NCI-H1105 treated with DMSO at 0.1 percent for 48 hours (cell line): ENCODE data around the gene C12orf57.
A peak's percentile ranks its signal among the peaks of the same experiment; 100 is the strongest.

Source experiments
- DNase-seq: peaks from one replicate; lab custom pipeline; 2025; lab: John Stamatoyannopoulos, UW

The C12orf57 gene

DNA sequence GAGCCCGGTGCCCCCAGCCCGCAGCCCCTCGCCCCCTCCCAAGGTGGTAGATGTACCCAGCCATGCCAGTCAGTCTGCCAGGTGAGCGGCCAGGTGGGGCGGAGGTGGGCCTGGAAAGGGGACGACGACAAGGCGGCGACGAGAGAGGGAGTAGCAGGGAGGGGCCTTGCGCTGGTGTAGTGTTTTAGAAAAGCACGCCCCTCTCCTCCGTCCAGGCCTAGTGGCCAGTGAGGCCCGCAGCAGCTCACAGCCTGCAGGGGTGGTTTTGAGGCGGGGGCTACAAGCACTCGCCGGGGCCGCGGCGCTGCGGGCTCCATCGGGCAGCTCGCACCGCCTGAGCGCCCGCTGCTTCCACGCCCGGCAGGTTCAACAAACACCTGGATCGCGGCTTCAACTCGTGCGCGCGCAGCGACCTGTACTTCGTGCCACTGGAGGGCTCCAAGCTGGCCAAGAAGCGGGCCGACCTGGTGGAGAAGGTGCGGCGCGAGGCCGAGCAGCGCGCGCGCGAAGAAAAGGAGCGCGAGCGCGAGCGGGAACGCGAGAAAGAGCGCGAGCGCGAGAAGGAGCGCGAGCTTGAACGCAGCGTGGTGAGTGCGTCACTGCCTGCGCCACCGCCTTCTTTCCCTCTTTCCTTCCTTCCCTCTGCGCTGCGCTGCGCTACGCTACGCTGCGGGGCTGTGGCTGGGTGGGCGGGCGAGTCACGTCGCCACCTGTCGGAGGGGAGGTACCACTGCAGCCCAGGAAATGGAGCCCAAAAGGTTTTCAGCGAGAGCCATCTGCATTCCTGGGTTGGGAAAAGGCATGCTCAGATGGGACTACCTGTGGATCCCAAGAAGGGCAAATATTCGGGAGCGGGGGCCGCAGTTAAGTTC lies 6.1 kb upstream of the C12orf57 start:
- DNase-seq, result peak; percentile 97

DNA sequence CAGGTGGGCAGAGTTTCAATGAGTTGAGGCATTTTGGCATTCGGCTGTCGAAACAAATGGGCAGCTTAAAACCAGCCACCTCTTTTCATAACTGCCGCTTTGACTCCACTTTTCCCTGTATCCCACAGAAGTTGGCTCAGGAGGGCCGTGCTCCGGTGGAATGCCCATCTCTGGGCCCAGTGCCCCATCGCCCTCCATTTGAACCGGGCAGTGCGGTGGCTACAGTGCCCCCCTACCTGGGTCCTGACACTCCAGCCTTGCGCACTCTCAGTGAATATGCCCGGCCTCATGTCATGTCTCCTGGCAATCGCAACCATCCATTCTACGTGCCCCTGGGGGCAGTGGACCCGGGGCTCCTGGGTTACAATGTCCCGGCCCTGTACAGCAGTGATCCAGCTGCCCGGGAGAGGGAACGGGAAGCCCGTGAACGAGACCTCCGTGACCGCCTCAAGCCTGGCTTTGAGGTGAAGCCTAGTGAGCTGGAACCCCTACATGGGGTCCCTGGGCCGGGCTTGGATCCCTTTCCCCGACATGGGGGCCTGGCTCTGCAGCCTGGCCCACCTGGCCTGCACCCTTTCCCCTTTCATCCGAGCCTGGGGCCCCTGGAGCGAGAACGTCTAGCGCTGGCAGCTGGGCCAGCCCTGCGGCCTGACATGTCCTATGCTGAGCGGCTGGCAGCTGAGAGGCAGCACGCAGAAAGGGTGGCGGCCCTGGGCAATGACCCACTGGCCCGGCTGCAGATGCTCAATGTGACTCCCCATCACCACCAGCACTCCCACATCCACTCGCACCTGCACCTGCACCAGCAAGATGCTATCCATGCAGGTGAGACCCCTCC lies 5.2 kb upstream of the C12orf57 start:
- DNase-seq, result no peak

DNA sequence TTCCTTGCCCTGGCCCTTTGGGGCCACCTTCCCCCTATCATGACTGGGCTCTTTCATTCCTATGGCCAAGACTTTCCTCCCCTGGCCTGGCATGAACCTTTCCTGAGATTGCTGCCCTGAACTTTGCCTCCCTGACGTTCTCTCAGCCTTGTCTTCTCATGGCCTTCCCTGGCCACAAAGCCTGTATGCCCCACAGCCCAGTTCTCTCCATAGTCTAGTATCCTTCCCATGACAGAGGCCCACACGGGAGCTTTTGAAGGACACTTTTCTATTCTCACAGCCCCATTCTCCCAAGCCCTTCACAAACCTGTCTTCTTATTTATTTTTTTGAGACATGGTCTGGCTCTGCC lies 4.7 kb upstream of the C12orf57 start:
- no peak for DNase-seq

DNA sequence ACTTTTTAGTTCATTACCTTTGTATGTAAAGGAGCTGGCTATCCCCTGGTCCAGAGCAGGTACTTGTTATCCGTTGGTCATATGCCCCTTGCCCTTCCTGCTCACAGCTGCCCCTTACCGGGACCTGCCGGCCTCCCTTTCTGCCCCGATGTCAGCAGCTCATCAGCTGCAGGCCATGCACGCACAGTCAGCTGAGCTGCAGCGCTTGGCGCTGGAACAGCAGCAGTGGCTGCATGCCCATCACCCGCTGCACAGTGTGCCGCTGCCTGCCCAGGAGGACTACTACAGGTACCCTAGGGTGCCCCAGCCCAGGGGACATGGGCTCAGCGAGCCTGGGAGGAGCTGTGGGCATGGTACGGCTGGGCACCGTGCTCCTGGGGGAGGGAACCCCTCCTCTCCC lies 2.6 kb upstream of the C12orf57 start:
- DNase-seq, result no peak

DNA sequence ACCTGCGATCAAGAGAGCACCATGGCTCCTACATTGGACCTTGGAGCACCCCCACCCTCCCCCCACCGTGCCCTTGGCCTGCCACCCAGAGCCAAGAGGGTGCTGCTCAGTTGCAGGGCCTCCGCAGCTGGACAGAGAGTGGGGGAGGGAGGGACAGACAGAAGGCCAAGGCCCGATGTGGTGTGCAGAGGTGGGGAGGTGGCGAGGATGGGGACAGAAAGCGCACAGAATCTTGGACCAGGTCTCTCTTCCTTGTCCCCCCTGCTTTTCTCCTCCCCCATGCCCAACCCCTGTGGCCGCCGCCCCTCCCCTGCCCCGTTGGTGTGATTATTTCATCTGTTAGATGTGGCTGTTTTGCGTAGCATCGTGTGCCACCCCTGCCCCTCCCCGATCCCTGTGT lies 2.0 kb upstream of the C12orf57 start:
- no peak for DNase-seq

DNA sequence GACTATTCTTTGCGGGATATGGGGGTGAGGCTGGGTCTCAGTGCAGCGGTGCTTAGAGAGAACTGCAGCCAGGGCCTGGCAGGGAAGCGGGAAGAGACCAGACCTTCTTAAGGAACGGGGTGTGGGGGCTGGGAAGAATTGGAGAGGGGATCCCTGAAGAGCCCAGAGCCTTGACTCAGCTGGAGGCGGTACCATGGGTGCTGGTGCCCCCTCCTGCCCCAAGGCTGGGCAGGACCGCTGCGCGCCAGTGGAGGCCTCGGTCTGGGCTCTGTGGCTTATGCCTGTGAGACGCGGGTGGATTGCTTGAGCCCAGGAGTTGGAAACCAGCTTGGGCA lies 1.5 kb upstream of the C12orf57 start:
- DNase-seq, result no peak

DNA sequence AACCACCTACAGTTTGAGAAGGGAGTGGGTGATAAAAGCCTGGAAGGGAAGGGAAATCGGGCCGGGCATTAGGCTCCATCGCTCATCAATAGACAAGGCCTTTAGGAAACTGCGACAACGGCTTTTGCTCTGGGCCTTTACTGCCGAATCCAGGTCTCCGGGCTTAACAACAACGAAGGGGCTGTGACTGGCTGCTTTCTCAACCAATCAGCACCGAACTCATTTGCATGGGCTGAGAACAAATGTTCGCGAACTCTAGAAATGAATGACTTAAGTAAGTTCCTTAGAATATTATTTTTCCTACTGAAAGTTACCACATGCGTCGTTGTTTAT lies 467 bp upstream of the C12orf57 start:
- DNase-seq, result peak; percentile 93

DNA sequence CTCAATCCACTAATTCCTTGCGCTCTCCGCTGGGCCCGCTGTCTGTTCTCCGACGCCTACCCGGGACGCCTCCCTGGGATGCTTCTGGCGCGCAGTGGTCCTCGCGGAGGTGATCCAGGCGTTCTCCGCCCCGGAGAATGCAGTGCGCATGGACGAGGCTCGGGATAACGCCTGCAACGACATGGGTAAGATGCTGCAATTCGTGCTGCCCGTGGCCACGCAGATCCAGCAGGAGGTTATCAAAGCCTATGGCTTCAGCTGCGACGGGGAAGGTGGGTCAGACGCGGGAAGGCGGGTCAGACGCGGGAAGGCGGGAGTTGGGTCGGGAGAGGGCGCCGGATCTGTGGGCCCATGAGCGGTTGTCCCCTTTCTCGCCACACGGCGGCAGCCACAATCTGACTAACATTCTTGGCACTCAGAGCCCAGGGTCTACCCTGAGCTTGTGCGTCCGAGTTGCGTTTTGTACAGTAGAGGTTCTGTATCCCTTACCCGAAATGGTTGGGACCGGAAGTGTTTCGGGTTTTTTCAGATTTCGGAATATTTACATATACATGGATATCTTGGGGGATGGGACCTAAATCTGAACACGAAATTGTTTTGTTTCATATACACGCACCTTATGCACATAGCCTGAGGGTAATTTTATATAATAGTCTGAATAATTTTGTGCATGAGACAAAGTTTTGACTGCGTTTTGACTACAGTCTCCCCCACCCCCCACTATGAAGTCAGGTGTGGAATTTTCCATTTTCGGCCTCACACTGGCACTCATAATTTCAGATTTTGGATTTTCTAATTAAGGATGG lies 762 bp downstream of the C12orf57 start:
- peak; percentile 95 for DNase-seq

DNA sequence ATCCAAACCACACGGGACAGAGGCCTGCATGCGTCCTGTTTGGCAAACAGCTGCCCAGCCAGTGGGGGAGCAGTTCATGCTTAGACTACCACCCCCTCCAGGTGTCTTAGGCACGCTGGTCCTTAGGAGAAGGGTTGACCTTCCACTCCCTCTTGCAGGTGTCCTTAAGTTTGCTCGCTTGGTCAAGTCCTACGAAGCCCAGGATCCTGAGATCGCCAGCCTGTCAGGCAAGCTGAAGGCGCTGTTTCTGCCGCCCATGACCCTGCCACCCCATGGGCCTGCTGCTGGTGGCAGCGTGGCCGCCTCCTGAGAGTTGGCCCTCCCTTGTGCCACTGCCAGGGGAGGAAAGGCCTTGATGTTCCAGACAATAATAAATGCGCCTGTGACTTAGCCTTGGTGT lies 1.8 kb downstream of the C12orf57 start:
- DNase-seq, result no peak

DNA sequence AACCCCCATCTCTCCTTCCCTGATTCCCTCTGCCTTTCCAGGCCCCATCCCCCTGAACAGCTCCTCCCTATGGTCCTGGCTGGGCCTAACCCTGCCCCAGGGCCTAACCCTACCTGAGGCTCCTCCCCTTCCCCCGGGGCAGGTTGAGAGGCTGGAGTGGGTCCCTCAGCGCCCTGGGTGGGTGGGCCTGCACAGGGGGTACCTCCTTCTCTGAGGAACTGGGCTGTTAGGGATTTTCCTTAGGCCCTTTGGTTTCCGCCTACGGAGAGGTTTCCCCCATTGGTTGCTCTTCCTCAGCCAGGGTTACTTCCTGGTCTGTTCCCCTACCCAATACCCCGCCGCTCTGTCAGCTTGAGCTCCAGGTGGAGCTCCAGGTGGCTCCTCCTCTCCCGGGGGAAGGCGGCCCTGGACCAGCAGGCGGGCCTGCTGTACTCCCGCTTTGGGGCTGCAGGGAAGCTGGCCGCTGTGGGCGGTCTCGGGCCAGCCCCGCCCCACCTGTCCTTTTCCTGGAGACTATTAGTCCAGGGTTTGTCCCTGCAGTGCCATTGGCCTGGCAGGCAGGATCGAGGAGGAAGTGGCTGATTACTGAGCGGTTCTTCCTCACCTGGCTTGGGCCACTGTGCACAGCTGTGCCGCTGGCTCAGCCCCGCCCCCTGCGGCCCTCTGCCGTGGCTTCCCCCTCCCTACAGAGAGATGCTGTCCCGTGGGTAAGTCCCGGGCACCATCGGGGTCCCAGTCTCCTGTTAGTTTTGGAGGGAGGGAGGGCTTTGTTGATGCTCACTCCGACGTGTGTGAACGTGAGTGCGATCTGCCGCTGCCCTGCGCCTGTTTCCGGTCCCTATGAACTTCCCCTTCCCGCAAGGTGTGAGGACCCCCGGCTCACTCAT lies 2.5 kb downstream of the C12orf57 start:
- peak; percentile 97 for DNase-seq

DNA sequence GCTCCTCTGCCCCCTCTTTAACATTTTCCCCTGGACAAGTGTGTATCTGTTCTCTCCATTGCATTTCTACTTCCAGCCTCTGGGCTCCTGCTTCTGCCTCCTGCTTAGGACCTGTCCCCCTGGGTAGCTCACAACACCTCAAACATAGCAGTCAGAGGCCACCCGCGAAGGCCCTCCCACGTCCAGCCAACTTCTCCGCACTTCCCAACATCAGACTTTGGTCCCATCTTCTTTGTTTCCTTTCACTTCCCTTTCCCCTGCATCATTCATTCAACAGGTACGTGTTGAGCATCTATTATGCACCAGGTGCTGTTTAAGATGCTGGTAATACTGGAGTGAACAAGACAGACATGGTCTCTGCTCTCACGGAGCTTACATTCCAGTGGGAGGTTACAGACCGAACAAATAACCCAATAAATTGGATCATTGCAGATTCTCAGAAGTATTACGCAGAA lies 3.1 kb downstream of the C12orf57 start:
- no peak for DNase-seq

DNA sequence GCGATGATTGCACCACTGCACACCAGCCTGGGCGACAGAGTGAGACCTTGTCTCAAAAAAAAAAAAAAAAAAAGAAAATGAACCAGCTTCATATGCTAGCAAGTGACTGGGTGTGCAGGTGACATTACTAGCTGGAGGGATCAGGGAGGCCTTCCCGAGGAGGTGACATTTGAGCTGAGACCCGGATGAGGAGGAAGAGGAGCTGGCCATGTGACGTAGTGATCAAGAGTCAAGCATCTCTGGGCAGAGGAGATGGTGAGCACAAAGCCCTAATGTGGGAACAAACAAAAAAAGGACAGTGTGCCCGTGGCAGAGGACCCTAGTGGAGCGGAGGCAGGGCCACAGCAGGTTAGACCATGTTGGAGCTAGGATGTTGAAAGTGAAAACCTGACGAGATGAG lies 3.8 kb downstream of the C12orf57 start:
- no peak for DNase-seq

DNA sequence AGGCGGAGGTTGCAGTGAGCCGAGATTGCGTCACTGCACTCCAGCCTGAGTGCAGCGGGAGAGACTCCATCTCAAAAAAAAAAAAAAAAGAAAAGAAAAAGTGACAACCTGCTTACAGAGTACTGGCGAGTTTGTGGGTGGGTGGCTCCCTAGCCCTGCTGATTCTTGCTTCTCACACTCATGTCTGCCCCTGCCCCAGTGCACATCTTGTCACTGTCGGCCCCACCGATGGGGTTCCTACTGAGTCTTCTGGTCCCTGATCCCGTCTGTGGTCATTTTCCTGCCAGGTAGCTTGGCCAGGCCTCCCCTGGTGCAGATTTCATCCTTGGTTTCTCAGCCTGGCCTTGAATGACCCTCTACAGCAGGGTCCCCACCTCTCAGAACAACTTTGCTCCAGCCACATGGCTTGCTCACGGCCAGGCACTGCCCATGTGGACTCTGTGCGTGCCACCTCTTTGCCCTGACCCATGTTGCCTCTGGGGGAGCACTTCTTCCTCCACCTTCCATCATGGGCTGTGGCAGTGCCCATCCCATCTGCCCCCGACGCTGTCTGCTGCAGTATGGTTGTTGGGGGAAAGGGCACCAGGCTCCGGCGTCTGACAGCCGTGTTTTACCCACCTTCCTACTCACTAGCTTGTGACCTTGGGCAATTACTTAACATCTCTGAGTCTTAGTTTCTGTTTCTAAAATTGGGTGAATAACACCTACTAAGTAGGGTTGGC lies 5.2 kb downstream of the C12orf57 start:
- no peak for DNase-seq

DNA sequence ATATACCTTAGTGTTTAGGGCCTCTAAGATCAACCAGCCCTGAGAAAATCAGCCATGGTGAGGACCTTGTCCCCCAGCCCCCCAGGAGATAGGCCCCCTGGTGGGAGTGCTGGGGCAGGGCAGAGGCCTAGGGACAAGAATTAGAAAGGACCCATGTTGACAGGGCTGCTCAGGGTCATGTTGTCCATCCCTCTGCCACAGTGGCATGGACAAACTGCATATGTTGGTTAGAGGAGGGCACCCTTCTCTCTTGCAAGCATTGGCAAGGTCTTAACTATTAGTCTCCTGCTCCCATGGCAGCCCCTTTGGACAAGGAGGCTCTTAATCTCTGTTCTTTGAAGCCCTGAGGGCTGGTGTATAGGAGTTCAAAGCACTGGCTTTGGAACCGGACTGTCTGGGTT lies 6.6 kb downstream of the C12orf57 start:
- DNase-seq, result no peak

DNA sequence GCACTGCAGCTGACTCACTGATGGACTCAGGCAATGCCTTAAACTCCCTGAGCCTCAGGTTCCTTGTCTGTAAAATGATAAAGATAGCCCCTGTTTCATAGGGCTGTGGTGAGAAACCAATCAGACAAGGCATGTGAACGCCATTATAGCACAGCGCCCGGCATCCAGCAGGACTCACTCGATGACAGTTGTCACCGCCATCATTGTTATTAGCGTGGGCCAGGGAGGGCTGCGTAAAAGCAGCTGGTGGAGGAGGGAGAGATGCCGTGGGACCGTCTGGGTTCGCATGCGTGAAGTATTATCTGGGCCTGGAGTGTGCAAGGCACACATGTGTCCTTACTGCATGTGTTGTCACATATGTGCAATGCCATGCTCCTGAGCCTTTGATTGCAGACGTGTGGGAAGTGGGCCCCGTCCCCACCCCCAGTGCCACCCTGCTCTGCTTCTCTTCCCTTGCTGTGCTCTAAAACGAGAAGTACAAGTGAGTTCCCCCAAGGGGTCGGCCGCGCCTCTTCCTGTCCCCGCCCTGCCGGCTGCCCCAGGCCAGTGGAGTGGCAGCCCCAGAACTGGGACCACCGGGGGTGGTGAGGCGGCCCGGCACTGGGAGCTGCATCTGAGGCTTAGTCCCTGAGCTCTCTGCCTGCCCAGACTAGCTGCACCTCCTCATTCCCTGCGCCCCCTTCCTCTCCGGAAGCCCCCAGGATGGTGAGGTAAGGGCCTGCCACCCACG lies 7.2 kb downstream of the C12orf57 start, which contains the start of gene PTPN6:
Gene PTPN6, plus strand, starts transcription at position 546 of the 730 bp plus-strand sequence. Its CDS starts 157 bp downstream, at position 703.
- no peak for DNase-seq

DNA sequence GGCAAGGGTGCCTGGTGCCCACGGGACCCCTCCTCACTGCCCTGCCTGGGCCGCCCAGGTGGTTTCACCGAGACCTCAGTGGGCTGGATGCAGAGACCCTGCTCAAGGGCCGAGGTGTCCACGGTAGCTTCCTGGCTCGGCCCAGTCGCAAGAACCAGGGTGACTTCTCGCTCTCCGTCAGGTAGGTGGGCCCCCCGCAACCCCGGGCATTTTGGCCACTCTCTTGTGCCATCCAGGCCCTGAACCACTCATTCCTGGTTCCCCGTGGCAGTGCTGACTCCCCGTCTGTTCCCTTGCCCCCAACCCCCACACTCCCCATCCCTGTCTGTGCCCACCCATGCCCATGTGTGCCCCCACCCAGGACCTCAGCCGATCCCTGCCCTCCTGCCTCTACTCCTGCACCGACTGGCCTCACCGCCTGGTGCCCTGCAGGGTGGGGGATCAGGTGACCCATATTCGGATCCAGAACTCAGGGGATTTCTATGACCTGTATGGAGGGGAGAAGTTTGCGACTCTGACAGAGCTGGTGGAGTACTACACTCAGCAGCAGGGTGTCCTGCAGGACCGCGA lies 7.8 kb downstream of the C12orf57 start:
- no peak for DNase-seq

DNA sequence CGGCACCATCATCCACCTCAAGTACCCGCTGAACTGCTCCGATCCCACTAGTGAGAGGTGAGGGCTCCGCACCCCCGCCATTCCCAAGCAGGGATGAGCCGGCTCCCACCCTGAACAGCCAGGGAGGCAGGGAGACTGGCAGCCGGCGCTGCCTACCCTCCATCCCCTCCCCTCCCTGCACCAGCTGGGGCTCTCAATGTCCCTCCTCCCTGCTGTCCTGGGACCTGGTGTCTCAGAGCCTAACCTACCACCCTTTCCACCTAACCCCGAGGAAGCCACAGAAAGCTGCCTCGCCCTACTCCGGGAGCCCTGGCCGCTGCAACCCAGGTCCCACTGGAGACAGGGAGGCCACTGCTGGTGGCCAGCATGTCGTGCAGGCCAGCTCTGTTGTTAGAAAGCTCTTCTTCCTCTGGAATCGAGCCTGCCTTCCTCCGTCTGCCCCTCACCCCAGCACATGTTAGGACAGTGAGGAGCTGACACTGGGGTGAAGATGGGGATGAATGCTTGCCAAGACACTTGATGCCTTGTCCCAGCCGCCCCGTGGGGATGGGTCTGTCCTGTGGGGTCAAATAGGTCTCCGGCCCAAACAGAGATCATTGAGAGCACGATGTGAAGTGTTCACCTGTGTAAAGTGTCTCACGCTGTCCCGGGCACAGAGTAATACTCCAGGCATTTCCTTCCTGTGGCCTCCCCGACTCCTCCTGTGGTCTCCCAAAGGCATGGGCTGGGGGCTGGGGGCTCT lies 8.5 kb downstream of the C12orf57 start:
- no peak for DNase-seq

DNA sequence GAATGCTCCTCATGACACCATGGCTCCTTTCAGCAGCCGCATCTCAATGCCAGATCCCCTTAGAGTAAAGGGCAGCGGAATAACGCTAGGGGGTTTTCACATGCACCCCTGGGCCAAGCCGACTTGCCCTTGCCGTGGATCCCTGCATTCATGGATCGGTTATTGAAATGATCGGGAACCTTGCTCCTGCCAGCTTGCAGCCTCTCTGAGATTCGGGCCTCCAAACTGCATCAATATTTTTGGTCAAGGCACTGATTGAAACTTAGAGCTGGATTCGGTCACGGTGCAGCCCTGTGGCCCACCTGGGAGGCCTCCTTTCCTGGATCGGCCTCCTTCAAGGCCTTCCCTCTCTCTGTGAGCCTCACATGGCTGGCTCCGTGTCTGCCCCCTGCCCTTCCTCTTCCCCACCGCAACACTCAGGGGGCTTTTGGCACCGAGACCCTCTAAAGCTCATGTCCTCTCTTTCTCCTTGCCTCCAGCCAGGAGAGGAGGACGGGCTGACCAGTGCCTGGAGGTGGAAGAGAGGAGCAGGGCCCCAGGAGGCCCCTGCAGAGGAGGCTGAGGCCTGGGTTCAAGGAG lies 9.1 kb downstream of the C12orf57 start:
- DNase-seq, result no peak
